HEK293T (cell line): ENCODE results near the gene PSTPIP2.

ENCODE experiments used
- CTCF ChIA-PET: fragments of 350-600 bp; formaldehyde crosslinking; extraction: SDS; loops from one replicate; lab custom pipeline; 2021; ENCODE audit warnings: antibody characterized with exemption, inconsistent platforms; lab: Yijun Ruan, JAX
- POLR2A ChIA-PET: fragments of 350-600 bp; formaldehyde crosslinking; extraction: SDS; loops from one replicate; lab custom pipeline; 2020; ENCODE audit warnings: antibody characterized with exemption, inconsistent platforms; lab: Yijun Ruan, JAX
- DNase-seq: peaks from one replicate; pipeline ENCODE4 v3.0.0; 2012; ENCODE audit warnings: mixed read lengths; ENCODE audit errors: extremely low spot score
- ARNT ChIP-seq: fragments of 450-650 bp; IDR thresholded peaks from 2 replicates; pipeline ENCODE4 v1.6.1; 2017; ENCODE audit warnings: mild to moderate bottlenecking
- BHLHE40 ChIP-seq: fragments of 450-650 bp; IDR thresholded peaks from 2 replicates; pipeline ENCODE4 v1.6.1; 2016; ENCODE audit warnings: mild to moderate bottlenecking, moderate library complexity, borderline replicate concordance
- CTBP1 ChIP-seq: fragments of 450-650 bp; IDR thresholded peaks from 2 replicates; pipeline ENCODE4 v1.6.1; 2016; ENCODE audit warnings: borderline replicate concordance
- ELF4 ChIP-seq: fragments of 450-650 bp; IDR thresholded peaks from 2 replicates; pipeline ENCODE4 v1.6.1; 2017; ENCODE audit warnings: antibody characterized with exemption
- FOXA1 ChIP-seq: fragments of 450-650 bp; IDR thresholded peaks from 2 replicates; pipeline ENCODE4 v1.6.1; 2016; ENCODE audit warnings: mild to moderate bottlenecking
- FOXK2 ChIP-seq: fragments of 450-650 bp; IDR thresholded peaks from 2 replicates; pipeline ENCODE4 v1.6.1; 2016; ENCODE audit warnings: mild to moderate bottlenecking
- FOXM1 ChIP-seq: fragments of 450-650 bp; IDR thresholded peaks from 2 replicates; pipeline ENCODE4 v1.6.1; 2017; ENCODE audit warnings: mild to moderate bottlenecking, borderline replicate concordance
- HDGF ChIP-seq: fragments of 450-650 bp; IDR thresholded peaks from 2 replicates; pipeline ENCODE4 v1.6.1; 2017; ENCODE audit warnings: antibody characterized with exemption, borderline replicate concordance
- L3MBTL2 ChIP-seq: fragments of 450-650 bp; conservative IDR thresholded peaks from 2 replicates; pipeline ENCODE4 v1.6.1; 2016; ENCODE audit warnings: mild to moderate bottlenecking
- LEF1 ChIP-seq: fragments of 450-650 bp; IDR thresholded peaks from 2 replicates; pipeline ENCODE4 v1.6.1; 2017; ENCODE audit warnings: mild to moderate bottlenecking, borderline replicate concordance
- NFRKB ChIP-seq: fragments of 450-650 bp; IDR thresholded peaks from 2 replicates; pipeline ENCODE4 v1.6.1; 2016; ENCODE audit warnings: mild to moderate bottlenecking, moderate library complexity
- PKNOX1 ChIP-seq: fragments of 450-650 bp; IDR thresholded peaks from 2 replicates; pipeline ENCODE4 v1.6.1; 2016
- SP1 ChIP-seq: fragments of 450-650 bp; IDR thresholded peaks from 2 replicates; pipeline ENCODE4 v1.6.1; 2017
- SUZ12 ChIP-seq: fragments of 450-650 bp; IDR thresholded peaks from 2 replicates; pipeline ENCODE4 v1.6.1; 2016; ENCODE audit warnings: mild to moderate bottlenecking
- TARDBP ChIP-seq: fragments of 450-650 bp; IDR thresholded peaks from 2 replicates; pipeline ENCODE4 v1.6.1; 2016
- ZNF384 ChIP-seq: fragments of 450-650 bp; IDR thresholded peaks from 2 replicates; pipeline ENCODE4 v1.6.1; 2016

Gene PSTPIP2

GRCh38 chr18:45991788-45992187, 80.3 kb downstream of the PSTPIP2 start:
- POLR2A ChIA-PET, result no interaction called here
- CTCF ChIA-PET, result no interaction called here
- no peak for DNase-seq
- no peak for TF ChIP-seq FOXK2
- no peak for TF ChIP-seq CTBP1

GRCh38 chr18:45984546-45985235, 87.4 kb downstream of the PSTPIP2 start:
- ChIA-PET POLR2A (no interaction called here), CTCF (no interaction called here)
- DNase-seq, result no peak
- TF ChIP-seq BHLHE40 (no peak), FOXM1 (no peak), LEF1 (no peak), ELF4 (no peak), SUZ12 (no peak), NFRKB (no peak), HDGF (no peak)

- POLR2A ChIA-PET, result no interaction called here
- DNase-seq, result no peak
- CTCF ChIA-PET, result no interaction called here
- no peak for TF ChIP-seq ZNF384
- no peak for TF ChIP-seq SUZ12
- TF ChIP-seq BHLHE40, result no peak
- TF ChIP-seq LEF1, result no peak
- no peak for TF ChIP-seq CTBP1
- no peak for TF ChIP-seq NFRKB
- TF ChIP-seq FOXM1, result no peak
- no peak for TF ChIP-seq ELF4
- TF ChIP-seq SP1, result no peak
- no peak for TF ChIP-seq FOXK2
- TF ChIP-seq L3MBTL2, result no peak
These were observed 90.2 kb downstream of the PSTPIP2 start for GRCh38 chr18:45981821-45982220.

GRCh38 chr18:45980229-45980628, 91.8 kb downstream of the PSTPIP2 start:
- POLR2A ChIA-PET, result no interaction called here
- TF ChIP-seq ELF4 (no peak), SUZ12 (no peak), HDGF (no peak), FOXA1 (no peak), FOXK2 (no peak), L3MBTL2 (no peak), NFRKB (no peak), BHLHE40 (no peak), TARDBP (no peak), CTBP1 (no peak), ZNF384 (no peak), SP1 (no peak), PKNOX1 (no peak), LEF1 (no peak), ARNT (no peak), FOXM1 (no peak)
- DNase-seq, result no peak
- CTCF ChIA-PET, result no interaction called here

GRCh38 chr18:45978084-45978483, 94.0 kb downstream of the PSTPIP2 start:
- ChIA-PET CTCF (no interaction called here), POLR2A (no interaction called here)
- no peak for TF ChIP-seq FOXM1
- TF ChIP-seq TARDBP, result no peak
- no peak for TF ChIP-seq ZNF384
- TF ChIP-seq ARNT, result no peak
- DNase-seq, result no peak

- TF ChIP-seq ARNT (no peak), TARDBP (no peak), SP1 (no peak), SUZ12 (no peak), ZNF384 (no peak), HDGF (no peak), PKNOX1 (no peak), FOXM1 (no peak), FOXK2 (no peak)
- no peak for DNase-seq
- ChIA-PET POLR2A (no interaction called here), CTCF (no interaction called here)
These were observed 95.1 kb downstream of the PSTPIP2 start for GRCh38 chr18:45976974-45977373.

GRCh38 chr18:45976566-45976965, 95.5 kb downstream of the PSTPIP2 start:
- TF ChIP-seq ELF4 (no peak), ARNT (no peak), HDGF (no peak)
- no peak for DNase-seq
- ChIA-PET POLR2A (no interaction called here), CTCF (no interaction called here)
